ENCODE measurements around the gene ARFGAP1.

ARFGAP1 gene

DNA sequence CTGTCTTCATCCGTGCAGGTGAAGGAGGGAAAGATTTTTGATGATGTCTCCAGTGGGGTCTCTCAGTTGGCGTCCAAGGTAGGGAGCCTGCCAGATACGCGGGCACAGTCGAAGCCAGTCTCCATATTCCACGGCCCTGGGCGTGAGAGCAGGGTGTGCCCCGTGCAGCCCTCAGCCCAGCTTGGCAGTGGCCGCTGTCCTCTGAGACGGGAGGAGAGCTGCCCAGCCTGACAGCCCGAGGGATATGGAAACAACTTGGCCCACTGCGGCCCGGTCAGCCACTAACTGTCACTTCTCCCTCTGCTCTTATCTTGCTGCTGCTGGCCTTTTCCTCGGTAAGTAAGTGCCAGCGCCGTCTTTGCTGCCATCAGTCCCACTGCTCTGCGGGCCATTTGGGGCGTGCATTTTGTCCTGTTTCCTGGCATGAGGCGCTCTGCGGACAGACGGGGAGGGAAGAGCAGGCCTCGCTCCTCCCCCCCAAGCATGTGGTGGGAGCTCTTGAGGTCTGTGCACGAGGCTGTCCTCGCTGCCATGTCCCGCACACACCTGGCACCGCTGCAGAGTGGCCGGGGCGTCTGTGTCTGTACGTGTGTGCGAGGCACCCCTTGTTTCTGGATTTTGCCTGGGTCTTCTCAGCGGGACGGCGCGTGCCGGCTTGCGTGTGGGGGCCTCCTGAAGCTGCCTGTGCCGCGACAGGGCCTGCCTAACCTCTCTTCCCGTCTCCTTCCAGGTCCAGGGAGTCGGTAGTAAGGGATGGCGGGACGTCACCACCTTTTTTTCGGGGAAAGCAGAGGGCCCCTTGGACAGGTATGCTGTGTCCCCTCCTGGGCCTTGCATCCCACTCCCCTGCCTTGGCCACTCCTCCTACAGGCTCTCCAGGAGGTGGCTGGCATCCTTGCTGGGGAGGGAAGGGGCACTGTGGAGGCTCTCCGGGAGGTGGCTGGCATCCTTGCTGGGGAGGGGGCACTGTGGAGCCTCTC lies 13.3 kb downstream of the ARFGAP1 start:
- Histone ChIP-seq H3K36me3 (ENCODE audit: control insufficient read depth, insufficient read depth, low read length) (no peaks in the 10 kb centered on the region), H3K4me3 (ENCODE audit: low read length) (no peak overlapping the region), H3K4me1 (ENCODE audit: control insufficient read depth, insufficient read depth, low read length) (peaks cover 4% of the 10 kb centered on the region), H3K27me3 (ENCODE audit: control insufficient read depth, insufficient read depth, low read length) (no peaks in the 10 kb centered on the region), H3K9ac (ENCODE audit: low read length) (no peak overlapping the region), H3K9me3 (ENCODE audit: control insufficient read depth, low read length) (no peaks in the 10 kb centered on the region)

DNA sequence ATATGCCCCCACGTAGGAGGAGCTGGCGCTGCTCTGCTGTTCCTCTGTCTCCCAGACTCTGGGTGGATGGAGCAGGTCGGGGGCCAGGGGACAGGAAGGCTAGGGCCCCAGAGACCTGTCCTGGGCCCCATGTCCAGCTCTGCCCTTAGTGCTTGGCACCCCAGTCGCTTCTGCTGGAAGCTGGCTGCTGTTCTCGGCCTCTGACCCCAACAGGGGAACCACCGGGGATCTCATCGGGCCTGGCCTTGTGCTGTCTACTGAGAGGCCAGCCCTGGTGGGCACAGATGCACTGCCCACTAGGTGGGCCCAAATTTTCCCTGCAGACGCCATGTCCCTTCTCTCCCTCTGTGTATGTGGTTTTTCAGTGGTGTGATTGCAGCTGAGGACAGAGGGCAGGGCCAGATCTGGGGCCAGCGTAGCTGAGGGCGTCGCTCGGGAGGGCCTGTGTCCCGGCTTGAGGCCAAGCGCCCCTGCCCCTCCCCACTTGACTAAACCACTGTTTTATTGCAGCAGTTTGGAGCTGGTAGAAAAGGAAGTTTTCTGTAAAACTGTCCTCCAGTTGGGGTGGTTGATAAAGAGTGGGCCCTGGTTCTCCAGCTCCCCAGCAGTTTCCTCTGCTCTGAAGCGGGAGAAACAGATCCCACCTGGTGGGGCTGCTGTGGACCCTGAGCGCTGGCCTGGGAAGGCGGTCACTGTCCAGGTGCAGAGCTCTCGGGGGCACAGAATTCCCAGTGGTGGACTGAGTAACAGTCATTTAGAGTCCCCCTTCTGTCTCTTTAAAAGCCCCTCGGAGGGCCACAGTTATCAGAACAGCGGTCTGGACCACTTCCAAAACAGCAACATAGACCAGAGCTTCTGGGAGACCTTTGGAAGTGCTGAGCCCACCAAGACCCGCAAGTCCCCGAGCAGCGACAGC lies 14.4 kb downstream of the ARFGAP1 start:
- H3K4me3 ChIP-seq (ENCODE audit: low read length) = no peak overlapping the region
- H3K36me3 ChIP-seq (ENCODE audit: control insufficient read depth, insufficient read depth, low read length) = no peaks in the 10 kb centered on the region
- no peaks in the 10 kb centered on the region for H3K27me3 ChIP-seq (ENCODE audit: control insufficient read depth, insufficient read depth, low read length)
- no peak overlapping the region for H3K9ac ChIP-seq (ENCODE audit: low read length)
- H3K9me3 ChIP-seq (ENCODE audit: control insufficient read depth, low read length) = no peaks in the 10 kb centered on the region
- H3K4me1 ChIP-seq (ENCODE audit: control insufficient read depth, insufficient read depth, low read length) = peaks cover 7% of the 10 kb centered on the region

DNA sequence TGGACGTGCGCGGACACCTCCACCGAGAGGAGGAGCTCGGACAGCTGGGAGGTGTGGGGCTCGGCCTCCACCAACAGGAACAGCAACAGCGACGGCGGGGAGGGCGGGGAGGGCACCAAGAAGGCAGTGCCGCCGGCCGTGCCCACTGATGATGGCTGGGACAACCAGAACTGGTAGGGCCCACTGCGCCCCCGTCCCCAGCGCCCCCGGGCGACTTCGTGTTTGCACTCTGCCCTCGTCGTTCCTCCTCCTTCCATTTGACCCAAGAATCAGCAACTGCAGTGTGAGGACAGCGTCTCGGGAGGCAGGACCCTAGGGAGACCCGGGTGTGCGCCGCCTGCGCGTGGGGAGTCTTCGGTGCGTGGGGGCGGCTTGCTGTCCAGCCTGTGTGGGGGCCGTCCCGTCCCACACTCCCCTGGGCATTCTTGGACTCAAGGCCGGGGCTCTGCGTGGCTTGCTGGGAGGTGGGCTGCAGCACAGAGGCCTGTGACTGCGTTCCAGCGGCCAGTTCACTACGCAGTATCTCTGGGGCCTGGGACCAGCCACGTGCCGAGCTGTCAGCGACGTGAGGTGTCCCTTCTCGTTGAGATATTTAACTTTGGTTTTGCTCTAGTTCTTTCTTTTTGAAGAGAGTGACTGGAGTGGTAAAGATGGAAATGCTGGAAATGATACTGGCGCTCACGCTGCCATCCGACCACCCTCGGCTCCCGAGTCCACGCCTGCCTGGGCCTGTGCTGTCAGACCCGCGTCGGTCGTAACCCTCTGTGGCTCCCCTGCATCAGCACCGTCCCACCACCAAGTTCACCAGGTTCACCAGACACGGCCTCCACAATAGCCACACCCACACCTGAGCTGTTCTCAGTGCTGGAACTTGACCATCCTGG lies 15.3 kb downstream of the ARFGAP1 start:
- Histone ChIP-seq H3K9ac (ENCODE audit: low read length) (no peak overlapping the region), H3K36me3 (ENCODE audit: control insufficient read depth, insufficient read depth, low read length) (no peaks in the 10 kb centered on the region), H3K27me3 (ENCODE audit: control insufficient read depth, insufficient read depth, low read length) (peaks cover 2% of the 10 kb centered on the region), H3K4me1 (ENCODE audit: control insufficient read depth, insufficient read depth, low read length) (peaks cover 7% of the 10 kb centered on the region), H3K4me3 (ENCODE audit: low read length) (no peak overlapping the region), H3K9me3 (ENCODE audit: control insufficient read depth, low read length) (no peaks in the 10 kb centered on the region)

DNA sequence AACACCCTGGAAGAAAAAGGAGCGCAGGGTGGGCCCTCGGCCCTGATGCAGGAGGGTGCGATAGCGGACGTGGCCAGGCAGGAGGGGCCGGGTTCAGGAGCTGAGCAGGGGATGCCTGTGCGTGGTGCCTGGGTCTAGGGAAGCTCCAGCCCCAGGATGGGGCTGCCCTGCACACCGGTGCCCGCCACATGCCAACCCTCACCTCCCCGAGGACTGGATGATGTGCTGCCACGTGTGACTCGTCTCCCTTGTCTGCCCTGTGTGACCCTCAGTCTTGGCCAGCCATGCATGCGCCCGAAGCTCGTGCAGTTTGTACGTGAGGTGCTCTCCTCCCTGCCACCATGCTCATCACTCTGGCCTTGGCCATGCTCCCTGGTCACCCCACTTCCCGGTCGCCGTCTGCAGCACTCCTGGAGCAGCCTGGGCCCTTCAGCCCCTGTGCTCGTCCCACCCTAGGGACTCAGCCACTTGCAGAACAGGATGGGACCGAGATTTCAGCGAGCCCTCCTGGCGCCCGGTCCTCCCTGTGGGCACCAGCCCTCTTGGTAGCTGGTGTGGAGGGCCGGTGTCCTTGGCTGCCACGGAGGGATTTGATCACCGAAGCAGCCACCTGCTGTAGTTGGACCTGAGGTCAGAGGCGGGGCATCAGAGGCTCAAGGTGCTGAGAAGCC lies 16.1 kb downstream of the ARFGAP1 start:
- Histone ChIP-seq H3K9me3 (ENCODE audit: control insufficient read depth, low read length) (no peaks in the 10 kb centered on the region), H3K36me3 (ENCODE audit: control insufficient read depth, insufficient read depth, low read length) (no peaks in the 10 kb centered on the region)

DNA sequence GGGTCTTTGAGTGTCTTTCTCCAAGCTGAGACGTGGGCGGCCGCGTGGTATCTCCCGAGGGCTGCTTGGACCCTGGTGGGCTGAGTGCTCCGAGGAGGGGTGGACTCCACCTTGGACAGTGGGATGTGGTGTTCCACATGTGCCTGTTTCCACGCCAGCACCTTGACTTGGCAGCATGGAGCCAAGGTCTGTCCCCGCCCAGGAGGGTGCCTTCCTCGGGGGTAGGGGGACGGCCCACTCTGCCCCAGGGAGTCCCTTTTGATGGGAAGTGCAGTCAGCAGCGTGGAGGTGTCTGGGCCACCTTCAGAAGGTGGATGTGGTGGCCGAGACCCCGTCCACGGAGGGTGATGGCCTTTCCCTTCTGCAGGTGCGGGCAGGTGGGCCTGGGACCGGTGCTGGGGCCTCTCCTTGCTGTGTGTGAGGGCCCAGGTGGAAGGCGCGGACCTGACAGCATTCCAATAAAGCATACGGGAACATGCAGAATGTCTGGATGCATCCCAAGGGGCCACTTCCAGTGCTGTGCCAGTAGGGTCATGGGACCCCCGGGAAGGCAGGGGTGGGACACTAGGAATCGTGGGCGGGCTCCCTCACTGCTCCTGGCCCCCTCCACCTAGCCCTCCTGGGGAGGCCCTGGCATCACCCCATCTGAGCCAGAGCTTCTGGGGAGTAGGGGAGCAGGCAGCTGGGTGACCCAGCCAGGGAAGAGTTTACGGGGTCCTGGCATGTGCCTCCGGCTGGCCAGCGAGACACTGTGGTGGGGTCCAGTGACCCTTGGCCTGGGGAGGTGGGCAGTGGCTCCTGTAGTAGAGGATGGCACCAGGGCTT lies 16.9 kb downstream of the ARFGAP1 start:
- H3K9ac ChIP-seq (ENCODE audit: low read length) = no peak overlapping the region
- peaks cover 10% of the 10 kb centered on the region for H3K27me3 ChIP-seq (ENCODE audit: control insufficient read depth, insufficient read depth, low read length)
- H3K9me3 ChIP-seq (ENCODE audit: control insufficient read depth, low read length) = no peaks in the 10 kb centered on the region
- no peak overlapping the region for H3K4me3 ChIP-seq (ENCODE audit: low read length)
- no peaks in the 10 kb centered on the region for H3K36me3 ChIP-seq (ENCODE audit: control insufficient read depth, insufficient read depth, low read length)
- peaks cover 7% of the 10 kb centered on the region for H3K4me1 ChIP-seq (ENCODE audit: control insufficient read depth, insufficient read depth, low read length)

More for the DNA sequence above, 16.1 kb downstream of the ARFGAP1 start:
- Histone ChIP-seq H3K27me3 (ENCODE audit: control insufficient read depth, insufficient read depth, low read length) (peaks cover 6% of the 10 kb centered on the region), H3K4me3 (ENCODE audit: low read length) (no peak overlapping the region), H3K4me1 (ENCODE audit: control insufficient read depth, insufficient read depth, low read length) (peaks cover 7% of the 10 kb centered on the region), H3K9ac (ENCODE audit: low read length) (no peak overlapping the region)

DNA sequence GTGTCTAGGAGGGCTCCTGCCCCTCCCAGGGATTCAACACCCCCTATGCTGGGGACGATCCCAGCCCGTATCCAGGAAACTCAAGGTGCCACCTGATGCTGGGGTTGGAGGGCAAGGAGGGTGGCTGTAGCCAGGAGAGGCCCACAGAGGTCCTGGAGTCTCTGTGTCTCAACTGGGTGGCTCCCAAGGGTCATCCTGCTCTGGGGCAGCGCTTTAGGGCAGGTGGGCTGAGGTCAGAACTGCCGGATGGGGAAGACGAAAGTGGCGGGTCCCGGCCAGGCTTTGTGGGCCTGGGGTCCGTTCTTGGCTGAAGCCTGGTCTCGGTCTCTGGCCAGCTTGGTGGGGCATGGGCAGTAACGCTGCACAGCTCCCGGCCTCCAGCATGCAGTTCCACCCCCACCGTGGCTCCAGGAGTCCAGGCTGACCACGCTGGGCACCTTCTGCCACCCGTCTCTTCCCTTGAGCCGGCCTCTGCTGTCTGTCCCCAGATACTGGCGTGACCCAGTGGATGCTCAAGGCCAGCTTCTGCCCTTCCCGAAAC lies 17.6 kb downstream of the ARFGAP1 start:
- Histone ChIP-seq H3K9ac (ENCODE audit: low read length) (no peak overlapping the region), H3K27me3 (ENCODE audit: control insufficient read depth, insufficient read depth, low read length) (peaks cover 17% of the 10 kb centered on the region), H3K9me3 (ENCODE audit: control insufficient read depth, low read length) (no peaks in the 10 kb centered on the region), H3K4me3 (ENCODE audit: low read length) (no peak overlapping the region), H3K4me1 (ENCODE audit: control insufficient read depth, insufficient read depth, low read length) (peaks cover 7% of the 10 kb centered on the region), H3K36me3 (ENCODE audit: control insufficient read depth, insufficient read depth, low read length) (no peaks in the 10 kb centered on the region)

DNA sequence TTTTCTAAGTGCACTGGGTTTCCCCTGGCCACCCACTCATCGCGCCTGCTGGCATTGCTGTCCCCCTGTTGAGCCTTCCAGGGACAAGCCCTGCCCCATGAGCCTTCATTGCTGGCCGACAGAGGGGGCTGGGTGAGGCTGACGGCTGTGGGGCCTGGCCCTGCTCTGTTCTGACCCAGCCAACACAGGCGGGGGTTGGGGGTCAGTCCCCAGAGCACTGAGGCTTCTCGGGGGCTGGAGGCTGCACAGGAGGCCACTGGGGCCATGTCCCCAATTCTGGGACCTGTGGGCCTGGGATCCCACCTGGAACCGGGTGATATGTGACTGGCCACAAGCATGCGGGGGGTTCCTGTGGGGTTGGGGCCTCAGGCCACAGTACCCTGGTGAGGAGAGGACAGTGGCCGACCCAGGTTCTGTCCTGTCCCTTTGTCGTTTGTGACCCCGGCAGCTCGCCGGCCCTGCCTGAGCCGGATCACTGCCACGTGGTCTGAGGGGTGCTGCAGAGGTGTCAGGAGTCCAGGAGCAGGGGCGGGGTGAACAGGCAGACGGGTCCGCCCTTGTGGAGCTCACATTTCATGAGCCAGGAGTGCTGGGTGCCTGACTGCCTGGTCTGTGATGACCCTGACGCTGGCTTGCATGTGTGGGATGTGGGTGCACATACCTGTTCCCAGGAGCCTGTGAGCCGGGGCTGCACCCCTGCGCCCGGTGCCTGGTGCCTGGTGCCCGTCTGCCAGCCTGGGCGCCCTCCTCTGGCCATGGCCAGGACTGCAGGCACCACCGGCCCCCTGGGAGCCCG lies 18.3 kb downstream of the ARFGAP1 start:
- H3K36me3 ChIP-seq (ENCODE audit: control insufficient read depth, insufficient read depth, low read length) = no peaks in the 10 kb centered on the region
- no peak overlapping the region for H3K9ac ChIP-seq (ENCODE audit: low read length)
- peaks cover 7% of the 10 kb centered on the region for H3K4me1 ChIP-seq (ENCODE audit: control insufficient read depth, insufficient read depth, low read length)
- H3K4me3 ChIP-seq (ENCODE audit: low read length) = no peak overlapping the region
- H3K27me3 ChIP-seq (ENCODE audit: control insufficient read depth, insufficient read depth, low read length) = peaks cover 24% of the 10 kb centered on the region
- H3K9me3 ChIP-seq (ENCODE audit: control insufficient read depth, low read length) = no peaks in the 10 kb centered on the region

DNA sequence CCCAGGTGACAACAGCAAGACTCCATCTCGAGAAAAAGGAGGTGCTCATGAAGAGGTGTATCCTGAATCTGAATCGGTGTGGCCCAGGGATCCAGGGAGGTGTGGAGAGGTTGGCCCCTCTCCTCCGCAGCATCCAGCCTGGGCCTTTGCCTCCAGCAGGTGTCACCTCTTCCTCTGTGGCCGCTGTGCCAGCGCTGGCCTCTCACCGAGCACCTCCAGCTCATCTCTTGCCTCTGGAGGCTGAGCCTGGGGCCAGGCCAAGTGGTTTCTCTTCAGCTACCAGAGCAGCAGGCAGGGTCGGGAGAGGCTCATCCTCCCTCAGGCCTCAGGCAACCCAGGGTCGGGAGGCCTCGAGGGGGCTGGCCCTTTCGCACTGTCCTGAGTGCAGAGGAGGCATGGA lies 19.2 kb downstream of the ARFGAP1 start:
- Histone ChIP-seq H3K4me1 (ENCODE audit: control insufficient read depth, insufficient read depth, low read length) (peaks cover 7% of the 10 kb centered on the region), H3K36me3 (ENCODE audit: control insufficient read depth, insufficient read depth, low read length) (no peaks in the 10 kb centered on the region), H3K9ac (ENCODE audit: low read length) (no peak overlapping the region), H3K4me3 (ENCODE audit: low read length) (no peak overlapping the region), H3K9me3 (ENCODE audit: control insufficient read depth, low read length) (no peaks in the 10 kb centered on the region), H3K27me3 (ENCODE audit: control insufficient read depth, insufficient read depth, low read length) (peaks cover 33% of the 10 kb centered on the region)

DNA sequence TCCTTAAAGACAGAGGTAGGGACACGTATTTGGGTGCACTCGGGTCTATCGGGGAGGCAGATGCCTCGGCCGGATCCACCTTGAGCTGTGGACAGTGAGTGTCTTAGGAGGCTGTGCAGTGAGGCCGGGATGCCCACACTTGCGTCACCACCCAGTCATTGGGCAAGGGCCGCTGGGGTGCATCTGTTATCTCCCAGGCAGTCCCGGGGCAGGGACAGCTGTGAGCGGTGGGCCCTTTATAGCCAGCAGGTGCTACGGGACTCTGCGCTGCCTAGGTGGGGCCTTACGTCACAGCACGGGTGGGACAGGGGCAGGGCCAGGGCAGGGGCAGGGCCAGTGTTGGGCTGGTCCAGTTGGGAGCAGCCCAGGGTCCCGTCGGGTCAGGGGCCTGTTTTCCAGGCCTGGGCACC lies 19.7 kb downstream of the ARFGAP1 start:
- H3K27me3 ChIP-seq (ENCODE audit: control insufficient read depth, insufficient read depth, low read length) = peaks cover 38% of the 10 kb centered on the region

DNA sequence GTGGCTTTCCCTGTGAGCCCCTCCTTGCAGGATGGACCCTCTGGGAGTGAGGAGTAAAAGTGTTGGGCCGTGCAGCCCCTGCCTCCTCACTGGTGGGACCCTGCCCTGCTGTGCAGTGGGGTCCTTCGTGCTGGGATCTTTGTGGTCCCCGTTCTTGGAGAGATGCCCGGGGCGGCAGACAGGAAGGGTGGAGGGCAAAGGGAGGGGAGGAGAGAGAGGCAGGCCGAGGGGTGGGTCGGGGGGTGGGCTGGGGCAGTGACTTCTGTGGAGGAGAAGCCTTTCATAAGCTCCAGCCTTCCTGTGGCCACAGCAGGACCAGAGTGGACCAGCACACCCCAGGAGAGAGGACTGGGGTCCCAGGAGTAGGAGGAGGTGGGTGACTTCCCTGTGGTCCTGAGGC lies 20.3 kb downstream of the ARFGAP1 start, which contains the start of gene COL20A1:
COL20A1 (plus strand) TSS at position 283 of the 400 bp plus-strand sequence. CDS start 1,922 bp downstream, outside the sequence.
- Histone ChIP-seq H3K4me3 (ENCODE audit: low read length) (no peak within 1 kb of the TSS), H3K27me3 (ENCODE audit: control insufficient read depth, insufficient read depth, low read length) (peaks cover 43% of the 10 kb centered on the region), H3K36me3 (ENCODE audit: control insufficient read depth, insufficient read depth, low read length) (no peaks in the 10 kb centered on the region), H3K4me1 (ENCODE audit: control insufficient read depth, insufficient read depth, low read length) (peaks cover 7% of the 10 kb centered on the region), H3K9me3 (ENCODE audit: control insufficient read depth, low read length) (no peaks in the 10 kb centered on the region), H3K9ac (ENCODE audit: low read length) (no peak within 1 kb of the TSS)

More for the DNA sequence above, 19.7 kb downstream of the ARFGAP1 start:
- no peak overlapping the region for H3K4me3 ChIP-seq (ENCODE audit: low read length)
- no peak overlapping the region for H3K9ac ChIP-seq (ENCODE audit: low read length)
- no peaks in the 10 kb centered on the region for H3K9me3 ChIP-seq (ENCODE audit: control insufficient read depth, low read length)
- peaks cover 7% of the 10 kb centered on the region for H3K4me1 ChIP-seq (ENCODE audit: control insufficient read depth, insufficient read depth, low read length)
- H3K36me3 ChIP-seq (ENCODE audit: control insufficient read depth, insufficient read depth, low read length) = no peaks in the 10 kb centered on the region
